ENCODE data around the gene MARCHF2. TPM values are rescaled to one million over a fixed set of nuclear protein-coding genes. Genes with fewer than 3 reads are reported as not detected.
"Not testable (repeated sequence)": the region's sequence is repeated elsewhere in the genome, so short reads cannot be mapped to it uniquely, and the experiment has no call there.

Gene MARCHF2
- total and polyA plus RNA-seq, 5 donors from 2014 or later = 34.3 to 58.4 (median 51.6) TPM

DNA sequence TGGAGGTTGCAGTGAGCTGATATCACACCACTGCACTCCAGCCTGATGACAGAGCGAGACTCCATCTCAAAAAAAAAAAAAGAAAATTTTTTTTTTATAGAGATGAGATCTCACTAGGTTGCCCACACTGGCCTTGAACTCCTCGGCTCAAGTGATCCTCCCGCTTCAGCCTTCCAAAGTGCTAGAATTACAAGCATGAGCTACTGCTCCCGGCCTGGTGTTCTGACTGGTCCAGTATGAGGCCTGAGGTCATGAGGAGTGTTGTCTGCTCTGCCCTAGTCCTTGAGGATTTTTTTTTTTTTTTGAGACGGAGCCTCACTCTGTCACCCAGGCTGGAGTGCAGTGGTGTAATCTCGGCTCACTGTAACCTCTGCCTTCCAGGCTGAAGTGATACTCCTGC lies 12.2 kb downstream of the MARCHF2 start:
- H3K27me3 Mint-ChIP-seq; H3K4me1 Mint-ChIP-seq; H3K27ac Mint-ChIP-seq; H3K4me3 Mint-ChIP-seq; H3K4me3 ChIP-seq (ENCODE audit: low read depth, low read length); H3K27ac ChIP-seq (ENCODE audit: insufficient read depth, low read length, poor library complexity, severe bottlenecking); H3K27me3 ChIP-seq (ENCODE audit: control insufficient read depth, insufficient read depth, low read length); DNase-seq; ATAC-seq (ENCODE audit: low read depth in 2 of 2); H3K4me1 ChIP-seq (ENCODE audit: control insufficient read depth, insufficient read depth, low read length, poor library complexity, severe bottlenecking); H3K9me3 Mint-ChIP-seq; H3K36me3 Mint-ChIP-seq; H3K9me3 ChIP-seq (ENCODE audit: control insufficient read depth in 2 of 2, low read length in 2 of 2): not testable (repeated sequence)
- peaks cover 11% of the 10 kb centered on the region for H3K36me3 ChIP-seq (ENCODE audit: control insufficient read depth, insufficient read depth, low read length)

DNA sequence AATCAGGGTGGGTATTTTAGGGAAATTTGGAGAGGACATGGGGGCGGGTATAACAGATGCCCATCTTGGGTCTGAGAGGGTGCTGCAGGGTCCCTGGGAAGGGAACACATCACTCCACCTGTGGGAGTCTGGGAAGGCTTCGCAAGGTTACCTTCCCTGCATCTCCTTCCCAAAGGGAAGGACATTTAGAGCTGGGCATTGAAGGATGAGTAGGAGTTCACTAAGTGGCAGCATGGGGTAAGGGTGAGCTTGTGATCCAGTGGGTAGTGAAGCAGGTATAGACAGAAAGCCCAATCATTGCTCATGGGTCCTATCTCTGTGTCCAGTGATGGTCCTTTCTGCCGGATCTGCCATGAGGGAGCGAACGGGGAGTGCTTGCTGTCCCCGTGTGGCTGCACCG lies 13.2 kb downstream of the MARCHF2 start:
- Histone ChIP-seq H3K4me3 (ENCODE audit: low read depth, low read length) (no peak overlapping the region), H3K27ac (ENCODE audit: insufficient read depth, low read length, poor library complexity, severe bottlenecking) (no peak overlapping the region), H3K9me3 (ENCODE audit: control insufficient read depth in 2 of 2, low read length in 2 of 2) (no peaks in the 10 kb centered on the region), H3K27me3 (ENCODE audit: control insufficient read depth, insufficient read depth, low read length) (no peaks in the 10 kb centered on the region), H3K4me1 (ENCODE audit: control insufficient read depth, insufficient read depth, low read length, poor library complexity, severe bottlenecking) (no peaks in the 10 kb centered on the region), H3K36me3 (ENCODE audit: control insufficient read depth, insufficient read depth, low read length) (peaks cover 14% of the 10 kb centered on the region)
- H3K4me1 Mint-ChIP-seq = no peaks in the 10 kb centered on the region
- peaks cover 11% of the 10 kb centered on the region for H3K36me3 Mint-ChIP-seq
- no peaks in the 10 kb centered on the region for H3K9me3 Mint-ChIP-seq
- no peak overlapping the region for H3K27ac Mint-ChIP-seq
- ATAC-seq (ENCODE audit: low read depth in 2 of 2) (no peak), DNase-seq (no peak)
- H3K4me3 Mint-ChIP-seq = no peak overlapping the region
- H3K27me3 Mint-ChIP-seq = no peaks in the 10 kb centered on the region

DNA sequence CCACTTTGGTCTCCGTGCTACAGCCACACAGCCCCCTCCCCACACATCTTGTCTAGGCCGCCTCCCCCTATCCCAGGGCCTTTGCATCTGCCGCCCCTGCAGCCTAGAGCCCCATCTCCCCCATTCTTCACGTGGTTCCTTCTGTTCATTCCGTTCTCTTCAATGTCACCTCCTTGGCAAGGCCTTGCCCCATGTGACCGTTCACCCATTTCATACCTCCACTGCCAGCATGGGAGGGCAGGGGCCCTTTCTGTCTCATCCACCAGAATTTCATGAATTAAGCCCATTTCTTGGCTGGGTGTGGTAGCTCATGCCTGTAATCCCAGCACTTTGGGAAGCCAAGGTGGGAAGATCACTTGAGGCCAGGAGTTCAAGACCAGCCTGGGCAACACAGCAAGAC lies 15.9 kb downstream of the MARCHF2 start:
- ATAC-seq (ENCODE audit: low read depth in 2 of 2) (no peak), DNase-seq (no peak)
- Mint-ChIP-seq H3K36me3 (peaks cover 8% of the 10 kb centered on the region), H3K9me3 (peaks cover 0 to 1% (median 0%) of the 10 kb centered on the region in 7 donors), H3K4me1 (no peaks in the 10 kb centered on the region), H3K27me3 (no peaks in the 10 kb centered on the region), H3K27ac (no peak overlapping the region), H3K4me3 (no peak overlapping the region)
- H3K4me1 ChIP-seq (ENCODE audit: control insufficient read depth, insufficient read depth, low read length, poor library complexity, severe bottlenecking) = no peaks in the 10 kb centered on the region
- no peaks in the 10 kb centered on the region for H3K27me3 ChIP-seq (ENCODE audit: control insufficient read depth, insufficient read depth, low read length)
- H3K36me3 ChIP-seq (ENCODE audit: control insufficient read depth, insufficient read depth, low read length) = peaks cover 14% of the 10 kb centered on the region
- H3K27ac ChIP-seq (ENCODE audit: insufficient read depth, low read length, poor library complexity, severe bottlenecking) = no peak overlapping the region
- H3K4me3 ChIP-seq (ENCODE audit: low read depth, low read length) = no peak overlapping the region
- no peaks in the 10 kb centered on the region for H3K9me3 ChIP-seq (ENCODE audit: control insufficient read depth in 2 of 2, low read length in 2 of 2)

DNA sequence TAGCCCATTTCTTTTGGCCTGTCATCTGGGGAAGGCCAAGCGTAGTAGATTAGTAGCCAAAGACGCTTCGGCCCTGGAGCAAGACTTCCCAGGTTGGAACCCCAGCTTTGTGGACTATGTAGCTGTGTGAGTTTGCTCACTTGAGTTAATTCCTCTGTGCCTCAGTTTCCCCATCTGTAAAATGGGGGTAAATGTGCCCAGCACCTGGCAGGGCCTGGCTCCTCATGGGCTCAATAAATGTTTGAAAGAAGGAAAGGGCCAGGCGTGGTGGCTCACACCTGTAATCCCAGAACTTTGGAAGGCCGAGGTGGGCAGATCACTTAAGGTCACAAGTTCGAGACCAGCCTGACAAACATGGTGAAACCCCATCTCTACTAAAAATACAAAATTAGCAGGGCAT lies 16.7 kb downstream of the MARCHF2 start:
- Mint-ChIP-seq H3K4me3 (no peak overlapping the region), H3K27me3 (no peaks in the 10 kb centered on the region), H3K9me3 (peaks cover 0 to 1% (median 0%) of the 10 kb centered on the region in 7 donors), H3K27ac (peak overlapping the region in 1 of 3 donors; percentile 20), H3K4me1 (no peaks in the 10 kb centered on the region), H3K36me3 (peaks cover 8% of the 10 kb centered on the region)
- DNase-seq (no peak), ATAC-seq (ENCODE audit: low read depth in 2 of 2) (no peak)
- Histone ChIP-seq H3K4me3 (ENCODE audit: low read depth, low read length) (no peak overlapping the region), H3K36me3 (ENCODE audit: control insufficient read depth, insufficient read depth, low read length) (peaks cover 10% of the 10 kb centered on the region), H3K27me3 (ENCODE audit: control insufficient read depth, insufficient read depth, low read length) (no peaks in the 10 kb centered on the region), H3K4me1 (ENCODE audit: control insufficient read depth, insufficient read depth, low read length, poor library complexity, severe bottlenecking) (no peaks in the 10 kb centered on the region), H3K9me3 (ENCODE audit: control insufficient read depth in 2 of 2, low read length in 2 of 2) (no peaks in the 10 kb centered on the region), H3K27ac (ENCODE audit: insufficient read depth, low read length, poor library complexity, severe bottlenecking) (no peak overlapping the region)

DNA sequence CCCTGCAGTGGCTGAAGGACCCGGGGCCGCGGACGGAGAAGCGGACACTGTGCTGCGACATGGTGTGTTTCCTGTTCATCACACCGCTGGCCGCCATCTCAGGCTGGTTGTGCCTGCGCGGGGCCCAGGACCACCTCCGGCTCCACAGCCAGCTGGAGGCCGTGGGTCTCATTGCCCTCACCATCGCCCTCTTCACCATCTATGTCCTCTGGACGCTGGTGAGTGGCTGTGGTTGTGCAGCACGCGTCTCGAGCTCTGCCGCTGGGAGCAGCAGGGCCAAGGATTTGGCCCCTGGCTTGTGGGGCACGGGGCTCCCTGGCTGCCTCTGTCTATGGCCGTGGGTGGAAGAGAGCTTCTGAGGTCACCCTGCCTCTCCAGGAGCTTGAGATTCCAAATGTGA lies 17.5 kb downstream of the MARCHF2 start:
- H3K27me3 Mint-ChIP-seq = no peaks in the 10 kb centered on the region

DNA sequence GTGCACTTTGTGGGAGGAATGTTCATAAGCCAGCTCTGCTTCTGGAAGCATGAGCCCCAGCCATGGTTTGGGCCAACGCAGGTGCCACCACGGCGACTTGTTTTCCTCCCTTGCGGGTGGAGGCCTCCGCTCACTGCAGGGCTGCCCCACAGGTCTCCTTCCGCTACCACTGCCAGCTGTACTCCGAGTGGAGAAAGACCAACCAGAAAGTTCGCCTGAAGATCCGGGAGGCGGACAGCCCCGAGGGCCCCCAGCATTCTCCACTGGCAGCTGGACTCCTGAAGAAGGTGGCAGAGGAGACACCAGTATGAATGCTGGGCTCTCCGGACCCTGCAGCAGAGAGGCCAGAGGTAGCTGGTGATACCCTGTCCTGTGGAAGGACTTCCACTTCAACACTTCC lies 25.1 kb downstream of the MARCHF2 start:
- no peaks in the 10 kb centered on the region for H3K9me3 Mint-ChIP-seq
- peaks cover 0 to 3% (median 0%) of the 10 kb centered on the region in 4 donors for H3K4me1 Mint-ChIP-seq
- no peak overlapping the region for H3K4me3 Mint-ChIP-seq
- ATAC-seq (ENCODE audit: low read depth in 2 of 2) = no peak
- no peak overlapping the region for H3K4me3 ChIP-seq (ENCODE audit: low read depth, low read length)
- no peak for DNase-seq
- H3K27ac Mint-ChIP-seq = no peak overlapping the region
- no peaks in the 10 kb centered on the region for H3K9me3 ChIP-seq (ENCODE audit: control insufficient read depth in 2 of 2, low read length in 2 of 2)
- H3K36me3 ChIP-seq (ENCODE audit: control insufficient read depth, insufficient read depth, low read length) = peaks cover 8% of the 10 kb centered on the region
- H3K36me3 Mint-ChIP-seq = no peaks in the 10 kb centered on the region
- H3K27me3 Mint-ChIP-seq = peaks cover 4% of the 10 kb centered on the region
- H3K27ac ChIP-seq (ENCODE audit: insufficient read depth, low read length, poor library complexity, severe bottlenecking) = no peak overlapping the region
- no peaks in the 10 kb centered on the region for H3K27me3 ChIP-seq (ENCODE audit: control insufficient read depth, insufficient read depth, low read length)
- no peaks in the 10 kb centered on the region for H3K4me1 ChIP-seq (ENCODE audit: control insufficient read depth, insufficient read depth, low read length, poor library complexity, severe bottlenecking)

More for the DNA sequence above, 17.5 kb downstream of the MARCHF2 start:
- Histone ChIP-seq H3K4me3 (ENCODE audit: low read depth, low read length) (no peak overlapping the region), H3K27ac (ENCODE audit: insufficient read depth, low read length, poor library complexity, severe bottlenecking) (no peak overlapping the region), H3K9me3 (ENCODE audit: control insufficient read depth in 2 of 2, low read length in 2 of 2) (no peaks in the 10 kb centered on the region), H3K4me1 (ENCODE audit: control insufficient read depth, insufficient read depth, low read length, poor library complexity, severe bottlenecking) (no peaks in the 10 kb centered on the region), H3K36me3 (ENCODE audit: control insufficient read depth, insufficient read depth, low read length) (peaks cover 10% of the 10 kb centered on the region), H3K27me3 (ENCODE audit: control insufficient read depth, insufficient read depth, low read length) (no peaks in the 10 kb centered on the region)
- Mint-ChIP-seq H3K4me3 (no peak overlapping the region), H3K36me3 (peaks cover 8% of the 10 kb centered on the region), H3K4me1 (no peaks in the 10 kb centered on the region), H3K9me3 (peaks cover 0 to 1% (median 0%) of the 10 kb centered on the region in 7 donors), H3K27ac (no peak overlapping the region)
- no peak for ATAC-seq (ENCODE audit: low read depth in 2 of 2)
- no peak for DNase-seq

DNA sequence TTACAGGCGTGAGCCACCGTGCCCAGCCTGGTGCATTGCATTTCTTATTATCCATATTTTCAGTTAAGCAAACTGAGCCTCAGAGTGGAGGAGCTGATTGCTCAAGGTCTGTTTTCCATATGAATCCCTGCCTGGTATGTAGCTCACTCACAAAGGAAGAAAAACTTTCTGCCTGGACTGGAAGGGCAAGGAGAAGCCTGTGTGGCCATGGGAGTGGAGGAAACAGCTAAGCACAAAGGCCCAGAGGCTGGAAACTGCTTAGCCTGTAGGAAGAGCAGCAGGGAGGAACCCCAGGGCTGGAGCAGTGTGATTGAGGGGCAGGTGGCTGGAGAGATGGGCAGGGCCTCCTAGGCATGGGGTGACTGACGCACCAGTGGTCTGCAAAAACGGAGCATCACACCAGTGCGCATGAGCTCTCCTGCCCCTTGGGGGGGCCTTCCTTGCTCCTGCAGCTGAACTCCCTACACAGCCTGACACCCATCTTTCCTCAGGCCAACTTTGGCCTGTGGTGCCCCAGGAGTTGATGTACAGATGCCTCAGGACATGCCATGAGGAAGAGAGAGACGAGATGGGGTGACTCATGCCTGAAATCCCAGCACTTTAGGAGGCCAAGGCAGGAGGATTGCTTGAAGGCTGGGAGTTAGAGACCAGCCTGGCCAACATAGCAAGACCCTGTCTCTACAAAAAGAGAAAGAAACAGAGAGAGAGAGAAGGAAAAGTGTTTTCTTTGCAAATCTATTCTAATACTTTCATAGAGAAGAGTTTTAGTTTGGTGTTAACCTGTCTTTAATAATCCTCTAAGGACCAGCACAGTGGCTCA lies 28.8 kb downstream of the MARCHF2 start:
- no peak overlapping the region for H3K4me3 ChIP-seq (ENCODE audit: low read depth, low read length)
- H3K36me3 ChIP-seq (ENCODE audit: control insufficient read depth, insufficient read depth, low read length) = peaks cover 14% of the 10 kb centered on the region
- no peaks in the 10 kb centered on the region for H3K9me3 Mint-ChIP-seq
- H3K27me3 Mint-ChIP-seq = peaks cover 4% of the 10 kb centered on the region
- no peaks in the 10 kb centered on the region for H3K9me3 ChIP-seq (ENCODE audit: control insufficient read depth in 2 of 2, low read length in 2 of 2)
- peak overlapping the region; percentile 10 to 80 (median 60) for H3K4me3 Mint-ChIP-seq
- H3K27me3 ChIP-seq (ENCODE audit: control insufficient read depth, insufficient read depth, low read length) = no peaks in the 10 kb centered on the region
- H3K27ac Mint-ChIP-seq = no peak overlapping the region
- DNase-seq (no peak), ATAC-seq (ENCODE audit: low read depth in 2 of 2) (no peak)
- H3K4me1 ChIP-seq (ENCODE audit: control insufficient read depth, insufficient read depth, low read length, poor library complexity, severe bottlenecking) = peaks cover 16% of the 10 kb centered on the region
- H3K4me1 Mint-ChIP-seq = peaks cover 10 to 26% (median 19%) of the 10 kb centered on the region in 4 donors
- H3K27ac ChIP-seq (ENCODE audit: insufficient read depth, low read length, poor library complexity, severe bottlenecking) = no peak overlapping the region
- peaks cover 15% of the 10 kb centered on the region for H3K36me3 Mint-ChIP-seq

DNA sequence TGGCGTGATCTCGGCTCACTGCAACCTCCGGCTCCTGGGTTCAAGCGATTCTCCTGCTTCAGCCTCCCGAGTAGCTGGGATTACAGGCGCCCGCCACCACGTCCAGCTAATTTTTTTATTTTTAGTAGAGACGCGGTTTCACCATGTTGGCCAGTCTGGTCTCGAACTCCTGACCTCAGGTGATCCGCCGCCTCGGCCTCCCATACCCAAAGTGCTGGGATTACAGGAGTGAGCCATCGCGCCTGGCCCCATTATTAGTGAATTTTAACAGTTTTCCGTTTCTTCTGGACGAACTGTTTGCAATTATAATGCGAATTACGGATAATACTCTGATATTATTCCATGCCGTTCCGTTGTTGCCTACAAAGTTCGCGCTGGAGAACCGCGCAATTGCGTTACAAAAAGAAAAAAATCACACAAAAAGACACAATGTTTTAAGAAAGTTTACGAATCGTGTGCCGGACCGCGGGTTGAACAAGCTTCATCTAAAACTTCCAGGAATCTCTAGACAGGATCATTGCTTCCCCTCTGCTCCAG lies 31.1 kb downstream of the MARCHF2 start:
- H3K4me3 ChIP-seq (ENCODE audit: low read depth, low read length) = peak overlapping the region; percentile 85
- not testable (repeated sequence) for H3K9me3 Mint-ChIP-seq; ATAC-seq (ENCODE audit: low read depth in 2 of 2); DNase-seq; H3K9me3 ChIP-seq (ENCODE audit: control insufficient read depth in 2 of 2, low read length in 2 of 2); H3K27me3 ChIP-seq (ENCODE audit: control insufficient read depth, insufficient read depth, low read length); H3K27me3 Mint-ChIP-seq
- Mint-ChIP-seq H3K4me1 (peaks cover 22 to 46% (median 33%) of the 10 kb centered on the region in 4 donors), H3K27ac (peak overlapping the region; percentile 99 to 100 (median 99)), H3K36me3 (peaks cover 20% of the 10 kb centered on the region), H3K4me3 (peak overlapping the region; percentile 96 to 99 (median 98))
- H3K4me1 ChIP-seq (ENCODE audit: control insufficient read depth, insufficient read depth, low read length, poor library complexity, severe bottlenecking) = peaks cover 39% of the 10 kb centered on the region
- H3K36me3 ChIP-seq (ENCODE audit: control insufficient read depth, insufficient read depth, low read length) = peaks cover 16% of the 10 kb centered on the region
- peak overlapping the region; percentile 95 for H3K27ac ChIP-seq (ENCODE audit: insufficient read depth, low read length, poor library complexity, severe bottlenecking)
